Esophagus squamous epithelium (tissue), 5 donors: Measurements from ENCODE around the gene COL23A1. TPM values are rescaled to one million over a fixed set of nuclear protein-coding genes. Genes with fewer than 3 reads are reported as not detected.

Experiments
- DNase-seq: peaks from one replicate; lab custom pipeline; 2025; lab: John Stamatoyannopoulos, UW
- H3K27ac ChIP-seq, 4 donors: fragments of 200-600 bp; sonication (generic); one replicate each; pipeline ENCODE4 v1.5.1; 2016 to 2019; ENCODE audit warnings: mild to moderate bottlenecking in 1 of 4
- H3K27me3 ChIP-seq, 4 donors: fragments of 200-600 bp; sonication (generic); 1 replicate in 3 of 4; 2 replicates in 1 of 4; pipeline versions ENCODE4 v1.5.1 to v1.6.0; 2017 to 2021; ENCODE audit warnings: antibody characterized with exemption in 1 of 4
- H3K36me3 ChIP-seq, 3 donors: fragments of 200-600 bp; sonication (generic); one replicate each; pipeline ENCODE4 v1.5.1; 2016 to 2019
- H3K4me1 ChIP-seq, 3 donors: fragments of 200-600 bp; sonication (generic); one replicate each; pipeline ENCODE4 v1.5.1; 2017 to 2019
- H3K4me3 ChIP-seq, 4 donors: fragments of 200-600 bp; sonication (generic); 1 replicate in 3 of 4; 2 replicates in 1 of 4; pipeline ENCODE4 v1.5.1; 2016 to 2019; ENCODE audit warnings: mild to moderate bottlenecking in 2 of 4, moderate library complexity in 1 of 4
- H3K9me3 ChIP-seq, 3 donors: fragments of 200-600 bp; sonication (generic); one replicate each; pipeline ENCODE4 v1.5.1; 2016 to 2019
- CTCF ChIP-seq, 6 experiments: fragments of 450-650 bp in 4 of 6; fragments of 200-600 bp in 2 of 6; sonication (generic) in 2 of 6; IDR thresholded peaks; one replicate each; pipeline ENCODE4 v1.5.1; 2016 to 2019; ENCODE audit warnings: antibody characterized with exemption in 6 of 6, mild to moderate bottlenecking in 4 of 6, moderate library complexity in 4 of 6
- POLR2A ChIP-seq, 4 donors: fragments of 450-650 bp; IDR thresholded peaks; one replicate each; pipeline ENCODE4 v1.6.1; 2017; ENCODE audit warnings: antibody characterized with exemption in 4 of 4, mild to moderate bottlenecking in 4 of 4, moderate library complexity in 3 of 4
- WGBS, 2 donors: methylation state at CpG; one replicate each; pipeline ENCODE4 v1.1.5; 2018; 5-methylcytosine and 5-hydroxymethylcytosine counted together
- intact Hi-C: fragments of 100-400 bp; cut with DNase I; formaldehyde crosslinking; loops from one replicate; pipeline ENCODE4 v1.15.0; 2022
- total RNA-seq, 4 donors: library from RNA; depleted of rRNA; stranded (reverse); fragments of >200 nt; gene quantifications; one replicate each; pipeline ENCODE4 v1.1.0, GENCODE V29; 2016
- donor health status: DM: yes; HTN: yes; CAD: no.

COL23A1 gene
- total RNA-seq, 4 donors from 2014 or later: 0.41 to 1.5 (median 0.44) TPM; not detected in 1

GRCh38 chr5:178347956-178348355 is 242.2 kb downstream of the COL23A1 start:
- no peak overlapping the region for H3K27ac ChIP-seq
- intact Hi-C loops: no loop called here
- WGBS, 2 donors: 64 to 87% methylated on average over 8 to 11 of the region's 11 CpGs
- TF ChIP-seq CTCF (IDR thresholded peaks at IDR 0.05): no peak
- TF ChIP-seq POLR2A (IDR thresholded peaks at IDR 0.05): no peak
- peaks cover 0 to 28% (median 0%) of the 10 kb centered on the region in 4 donors for H3K27me3 ChIP-seq
- H3K4me3 ChIP-seq: no peak overlapping the region
- peaks cover 0 to 6% (median 0%) of the 10 kb centered on the region in 3 donors for H3K4me1 ChIP-seq
- DNase-seq: no peak
- no peaks in the 10 kb centered on the region for H3K9me3 ChIP-seq
- no peaks in the 10 kb centered on the region for H3K36me3 ChIP-seq

GRCh38 chr5:178346607-178347334 is 243.4 kb downstream of the COL23A1 start:
- H3K9me3 ChIP-seq: no peaks in the 10 kb centered on the region
- intact Hi-C loops: no loop called here
- no peak overlapping the region for H3K27ac ChIP-seq
- no peak overlapping the region for H3K4me3 ChIP-seq
- no peak for TF ChIP-seq CTCF (IDR thresholded peaks at IDR 0.05)
- TF ChIP-seq POLR2A (IDR thresholded peaks at IDR 0.05): no peak
- H3K36me3 ChIP-seq: no peaks in the 10 kb centered on the region
- peaks cover 0 to 6% (median 0%) of the 10 kb centered on the region in 3 donors for H3K4me1 ChIP-seq
- 86 to 91% methylated on average over 18 to 20 of the region's 20 CpGs for WGBS, 2 donors
- peaks cover 0 to 28% (median 0%) of the 10 kb centered on the region in 4 donors for H3K27me3 ChIP-seq
- no peak for DNase-seq

- no peak for TF ChIP-seq POLR2A (IDR thresholded peaks at IDR 0.05)
- no peak for TF ChIP-seq CTCF (IDR thresholded peaks at IDR 0.05)
- peaks cover 0 to 19% (median 0%) of the 10 kb centered on the region in 4 donors for H3K27me3 ChIP-seq
- H3K4me3 ChIP-seq: no peak overlapping the region
- DNase-seq: no peak
- WGBS, 2 donors: 62 to 69% methylated on average over 6 of the region's 6 CpGs
- H3K9me3 ChIP-seq: no peaks in the 10 kb centered on the region
- no peaks in the 10 kb centered on the region for H3K36me3 ChIP-seq
- intact Hi-C loops: no loop called here
- H3K27ac ChIP-seq: no peak overlapping the region
- peaks cover 0 to 12% (median 0%) of the 10 kb centered on the region in 3 donors for H3K4me1 ChIP-seq
These were observed 246.9 kb downstream of the COL23A1 start for GRCh38 chr5:178343306-178343705.

- TF ChIP-seq CTCF (IDR thresholded peaks at IDR 0.05): no peak
- no peak for TF ChIP-seq POLR2A (IDR thresholded peaks at IDR 0.05)
- Histone ChIP-seq H3K9me3 (no peaks in the 10 kb centered on the region), H3K4me1 (peaks cover 0 to 13% (median 0%) of the 10 kb centered on the region in 3 donors), H3K4me3 (no peak overlapping the region), H3K27ac (no peak overlapping the region), H3K27me3 (peaks cover 0 to 23% (median 0%) of the 10 kb centered on the region in 4 donors), H3K36me3 (no peaks in the 10 kb centered on the region)
- WGBS, 2 donors: 91 to 92% methylated on average over 10 of the region's 10 CpGs
- intact Hi-C loops: no loop called here
- no peak for DNase-seq
These were observed 248.4 kb downstream of the COL23A1 start for GRCh38 chr5:178341851-178342140.

- DNase-seq: no peak
- TF ChIP-seq POLR2A (IDR thresholded peaks at IDR 0.05): no peak
- TF ChIP-seq CTCF (IDR thresholded peaks at IDR 0.05): no peak
- intact Hi-C loops: no loop called here
These were observed 248.9 kb downstream of the COL23A1 start for GRCh38 chr5:178341091-178341850.

More at GRCh38 chr5:178341091-178341850, 248.9 kb downstream of the COL23A1 start:
- peaks cover 0 to 13% (median 0%) of the 10 kb centered on the region in 3 donors for H3K4me1 ChIP-seq
- no peaks in the 10 kb centered on the region for H3K9me3 ChIP-seq
- WGBS, 2 donors: 83 to 86% methylated on average over 7 of the region's 15 CpGs
- H3K4me3 ChIP-seq: no peak overlapping the region
- H3K36me3 ChIP-seq: no peaks in the 10 kb centered on the region
- H3K27ac ChIP-seq: no peak overlapping the region
- peaks cover 0 to 23% (median 0%) of the 10 kb centered on the region in 4 donors for H3K27me3 ChIP-seq
